ENCODE measurements around the gene NRG3. TPM values are rescaled to one million over a fixed set of nuclear protein-coding genes. Genes with fewer than 3 reads are reported as not detected.
"Not testable (repeated sequence)": the region's sequence is repeated elsewhere in the genome, so short reads cannot be mapped to it uniquely, and the experiment has no call there.

NRG3 gene
- total RNA-seq, 2 donors from 2014 or later: 0.41 TPM; not detected in 1

- H3K9me3 ChIP-seq: no peaks in the 10 kb centered on the region
- H3K4me1 ChIP-seq (ENCODE audit: control insufficient read depth in 1 of 2, low read depth in 2 of 2): peaks cover 3 to 14% of the 10 kb centered on the region in 2 donors
- no peaks in the 10 kb centered on the region for H3K36me3 ChIP-seq
- H3K27me3 ChIP-seq (replicated peaks; ENCODE audit: insufficient read depth): no peaks in the 10 kb centered on the region
- H3K4me3 ChIP-seq: no peak overlapping the region
- TF ChIP-seq CTCF (IDR thresholded peaks at IDR 0.05): no peak
- no peak overlapping the region for H3K27ac ChIP-seq
- ATAC-seq (ENCODE audit: insufficient number of reproducible peaks, low FRiP score, low read depth) (no peak), DNase-seq (ENCODE audit: low spot score) (no peak)
Observed at GRCh38 chr10:82986216-82986615, 1111.2 kb downstream of the NRG3 start.

- H3K4me1 ChIP-seq (ENCODE audit: control insufficient read depth in 1 of 2, low read depth in 2 of 2); ATAC-seq (ENCODE audit: insufficient number of reproducible peaks, low FRiP score, low read depth); H3K4me3 ChIP-seq; H3K27me3 ChIP-seq (replicated peaks; ENCODE audit: insufficient read depth); H3K27ac ChIP-seq; H3K9me3 ChIP-seq; H3K36me3 ChIP-seq; DNase-seq (ENCODE audit: low spot score): not testable (repeated sequence)
Observed at GRCh38 chr10:83006479-83006878, 1131.5 kb downstream of the NRG3 start.

DNA sequence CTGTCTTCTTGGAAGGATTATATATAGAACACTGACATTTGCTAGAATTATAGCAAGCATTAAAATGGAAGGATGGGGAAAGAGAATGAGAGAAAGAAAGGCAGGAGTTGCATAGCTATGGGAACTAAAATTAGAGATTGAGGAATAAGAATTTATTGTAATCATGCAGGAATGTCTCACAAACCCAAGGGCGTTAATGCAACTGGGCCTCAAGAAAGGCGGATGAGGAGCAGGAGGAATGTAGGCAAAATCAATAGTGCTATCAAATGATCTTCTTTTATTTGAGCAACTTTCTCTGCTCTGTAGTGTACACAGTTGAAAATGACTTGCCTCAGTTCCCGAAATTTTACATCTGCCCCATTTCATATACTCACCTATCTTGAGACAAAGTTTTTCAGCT lies 1132.5 kb downstream of the NRG3 start:
- DNase-seq (ENCODE audit: low spot score) (no peak), ATAC-seq (ENCODE audit: insufficient number of reproducible peaks, low FRiP score, low read depth) (no peak)
- Histone ChIP-seq H3K4me1 (ENCODE audit: control insufficient read depth in 1 of 2, low read depth in 2 of 2) (no peaks in the 10 kb centered on the region), H3K27ac (no peak overlapping the region), H3K4me3 (no peak overlapping the region), H3K36me3 (no peaks in the 10 kb centered on the region), H3K9me3 (no peaks in the 10 kb centered on the region), H3K27me3 (replicated peaks; ENCODE audit: insufficient read depth) (no peaks in the 10 kb centered on the region)
- no peak for TF ChIP-seq CTCF (IDR thresholded peaks at IDR 0.05)

- ATAC-seq (ENCODE audit: insufficient number of reproducible peaks, low FRiP score, low read depth): no peak
- H3K4me3 ChIP-seq: no peak overlapping the region
- H3K27me3 ChIP-seq (replicated peaks; ENCODE audit: insufficient read depth): no peaks in the 10 kb centered on the region
Observed at GRCh38 chr10:83012866-83013265, 1137.9 kb downstream of the NRG3 start.

GRCh38 chr10:83017076-83017867 lies 1142.3 kb downstream of the NRG3 start:
- TF ChIP-seq CTCF (IDR thresholded peaks at IDR 0.05): no peak

More at GRCh38 chr10:83012866-83013265, 1137.9 kb downstream of the NRG3 start:
- no peaks in the 10 kb centered on the region for H3K9me3 ChIP-seq
- H3K27ac ChIP-seq: no peak overlapping the region
- H3K4me1 ChIP-seq (ENCODE audit: control insufficient read depth in 1 of 2, low read depth in 2 of 2): no peaks in the 10 kb centered on the region
- no peaks in the 10 kb centered on the region for H3K36me3 ChIP-seq
- DNase-seq (ENCODE audit: low spot score): no peak
- no peak for TF ChIP-seq CTCF (IDR thresholded peaks at IDR 0.05)

More at GRCh38 chr10:83017076-83017867, 1142.3 kb downstream of the NRG3 start:
- Histone ChIP-seq H3K4me1 (ENCODE audit: control insufficient read depth in 1 of 2, low read depth in 2 of 2) (no peaks in the 10 kb centered on the region), H3K9me3 (no peaks in the 10 kb centered on the region), H3K36me3 (no peaks in the 10 kb centered on the region), H3K27ac (no peak overlapping the region), H3K27me3 (replicated peaks; ENCODE audit: insufficient read depth) (no peaks in the 10 kb centered on the region), H3K4me3 (no peak overlapping the region)
- no peak for DNase-seq (ENCODE audit: low spot score)
- no peak for ATAC-seq (ENCODE audit: insufficient number of reproducible peaks, low FRiP score, low read depth)

Data from thoracic aorta (tissue), 2 donors.